Brain microvascular endothelial cell (primary cell): ENCODE data around the gene TRUB1.

ENCODE experiments used
- DNase-seq: peaks from one replicate; pipeline ENCODE4 v3.0.0-alpha.2; 2020
- H3K27ac ChIP-seq: fragments of 250-450 bp; sonication (Bioruptor Pico); 2 replicates; pipeline ENCODE4 v1.5.1; 2020; ENCODE audit warnings: mild to moderate bottlenecking, moderate library complexity
- H3K27me3 ChIP-seq: fragments of 250-450 bp; sonication (Bioruptor Pico); replicated peaks from 2 replicates; pipeline ENCODE4 v1.5.1; 2020; ENCODE audit warnings: mild to moderate bottlenecking
- H3K36me3 ChIP-seq: fragments of 250-450 bp; sonication (Bioruptor Pico); replicated peaks from 2 replicates; pipeline ENCODE4 v1.5.1; 2020; ENCODE audit warnings: mild to moderate bottlenecking
- H3K4me3 ChIP-seq: 2 replicates; pipeline ENCODE4 v1.5.1; 2011; ENCODE audit warnings: low read depth, mild to moderate bottlenecking, control low read depth, low read length, moderate library complexity
- CTCF ChIP-seq: IDR thresholded peaks from 2 replicates; pipeline ENCODE4 v1.5.1; 2011; ENCODE audit warnings: low read depth, mild to moderate bottlenecking, moderate library complexity, low read length, control low read depth, inconsistent platforms; ENCODE audit errors: missing control alignments
- in situ Hi-C: cut with HindIII; loops from 2 replicates; pipeline ENCODE4 v1.10.0; 2017; ENCODE audit warnings: low sequenced_read_pairs, low pct_ligation_motif_present

TRUB1 gene

GRCh38 chr10:114956466-114956865 lies 18.5 kb downstream of the TRUB1 start:
- Histone ChIP-seq H3K36me3 (peaks cover 2% of the 10 kb centered on the region), H3K27ac (no peak overlapping the region), H3K4me3 (no peak overlapping the region), H3K27me3 (no peaks in the 10 kb centered on the region)
- TF ChIP-seq CTCF: no peak
- in situ Hi-C loops: no loop called here
- DNase-seq: no peak

- in situ Hi-C loops: no loop called here
- Histone ChIP-seq H3K27ac (no peak overlapping the region), H3K36me3 (peaks cover under 1% of the 10 kb centered on the region), H3K27me3 (no peaks in the 10 kb centered on the region), H3K4me3 (no peak overlapping the region)
- DNase-seq: no peak
- TF ChIP-seq CTCF: no peak
Measured at GRCh38 chr10:114957122-114957521, 19.1 kb downstream of the TRUB1 start.

DNA sequence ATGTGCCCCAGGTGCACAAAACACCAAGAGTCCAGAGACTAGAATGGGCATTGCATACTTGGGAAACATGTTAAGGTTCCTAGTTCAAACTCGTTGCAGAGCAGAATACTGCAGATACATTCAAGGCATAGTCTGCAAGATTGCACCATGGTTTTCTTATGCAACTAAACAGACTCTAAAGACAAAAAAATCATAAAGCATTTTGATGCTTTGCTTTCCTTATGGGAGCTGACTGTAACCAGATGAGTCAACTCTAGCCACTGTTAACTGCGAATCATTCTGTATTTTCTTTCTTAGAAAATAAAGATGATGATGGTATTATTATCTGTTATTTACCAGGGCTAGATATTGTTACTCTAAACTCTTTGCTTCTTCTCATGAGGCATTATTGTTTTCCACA lies 19.7 kb downstream of the TRUB1 start:
- no peak overlapping the region for H3K27ac ChIP-seq
- in situ Hi-C loops: no loop called here
- TF ChIP-seq CTCF: no peak
- no peak overlapping the region for H3K4me3 ChIP-seq
- no peaks in the 10 kb centered on the region for H3K36me3 ChIP-seq
- no peaks in the 10 kb centered on the region for H3K27me3 ChIP-seq
- DNase-seq: no peak

DNA sequence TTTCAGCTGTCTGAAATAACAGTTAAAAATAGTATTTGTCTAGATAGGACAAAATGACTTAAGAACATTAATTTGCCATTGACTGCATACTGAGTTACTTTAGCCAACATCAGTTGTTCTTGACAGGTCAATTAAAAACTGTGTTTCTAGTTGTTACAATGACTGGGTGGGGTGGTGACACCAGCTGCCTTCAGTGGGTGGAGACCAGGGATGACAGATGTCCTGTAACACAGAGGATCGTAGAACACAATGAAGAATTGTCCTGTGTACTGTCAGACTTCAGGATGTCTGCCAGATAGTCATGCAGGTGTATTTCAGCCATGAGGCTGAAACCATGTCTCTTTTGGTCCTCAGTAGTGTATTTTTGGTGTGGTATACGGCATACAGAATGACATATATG lies 24.4 kb downstream of the TRUB1 start:
- Histone ChIP-seq H3K27ac (no peak overlapping the region), H3K4me3 (no peak overlapping the region), H3K36me3 (peaks cover 4% of the 10 kb centered on the region), H3K27me3 (no peaks in the 10 kb centered on the region)
- in situ Hi-C loops: no loop called here
- DNase-seq: no peak
- no peak for TF ChIP-seq CTCF

DNA sequence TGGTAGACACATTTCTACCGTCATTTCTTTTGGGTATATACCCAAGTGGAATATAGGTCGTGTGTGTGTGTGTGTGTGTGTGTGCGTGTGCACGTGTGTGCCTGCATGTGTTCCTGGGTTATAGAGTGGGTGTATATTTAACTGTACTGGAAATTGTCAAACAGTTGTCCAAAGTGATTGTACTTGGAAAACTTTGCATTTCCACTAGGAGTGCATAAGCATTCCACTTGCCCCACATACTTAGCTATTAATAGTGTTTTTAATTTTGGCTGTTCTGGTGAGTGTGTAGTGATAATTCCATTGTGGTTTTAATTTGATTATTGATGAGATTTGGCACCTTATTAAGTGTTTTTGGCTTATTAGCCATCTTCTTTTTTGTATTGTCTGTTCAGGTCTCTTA lies 25.9 kb downstream of the TRUB1 start:
- Histone ChIP-seq H3K36me3 (peaks cover 4% of the 10 kb centered on the region), H3K27me3 (no peaks in the 10 kb centered on the region), H3K4me3 (no peak overlapping the region), H3K27ac (no peak overlapping the region)
- no peak for DNase-seq
- no peak for TF ChIP-seq CTCF
- in situ Hi-C loops: no loop called here

- H3K27ac ChIP-seq: peak overlapping the region; percentile 15
- in situ Hi-C loops: no loop called here
- H3K27me3 ChIP-seq: no peaks in the 10 kb centered on the region
- peak; percentile 33 for DNase-seq
- H3K36me3 ChIP-seq: peaks cover 4% of the 10 kb centered on the region
- no peak for TF ChIP-seq CTCF
- no peak overlapping the region for H3K4me3 ChIP-seq
Measured at GRCh38 chr10:114967071-114967470, 29.1 kb downstream of the TRUB1 start.
